Mucosa of gallbladder (tissue), 1 donor: Measurements from ENCODE around the gene CARD14. TPM values are rescaled to one million over a fixed set of nuclear protein-coding genes. Genes with fewer than 3 reads are reported as not detected.

Experiments used
- DNase-seq: peaks from one replicate; pipeline ENCODE4 v3.0.0-alpha.2; 2020; ENCODE audit warnings: low spot score
- total RNA-seq: library from RNA; stranded (reverse); gene quantifications from one replicate; pipeline ENCODE4 v1.2.1, GENCODE V29; 2021
- donor health status: DM: no; HTN: no; CAD: no.

The CARD14 gene
- total RNA-seq: 0.29 TPM

- DNase-seq: peak; percentile 33
Observed at GRCh38 chr17:80169784-80170500, at the start of gene CARD14. Gene CARD14 (plus strand): TSS chr17:80170030. CDS start chr17:80181439, 11,409 bp downstream.

DNA sequence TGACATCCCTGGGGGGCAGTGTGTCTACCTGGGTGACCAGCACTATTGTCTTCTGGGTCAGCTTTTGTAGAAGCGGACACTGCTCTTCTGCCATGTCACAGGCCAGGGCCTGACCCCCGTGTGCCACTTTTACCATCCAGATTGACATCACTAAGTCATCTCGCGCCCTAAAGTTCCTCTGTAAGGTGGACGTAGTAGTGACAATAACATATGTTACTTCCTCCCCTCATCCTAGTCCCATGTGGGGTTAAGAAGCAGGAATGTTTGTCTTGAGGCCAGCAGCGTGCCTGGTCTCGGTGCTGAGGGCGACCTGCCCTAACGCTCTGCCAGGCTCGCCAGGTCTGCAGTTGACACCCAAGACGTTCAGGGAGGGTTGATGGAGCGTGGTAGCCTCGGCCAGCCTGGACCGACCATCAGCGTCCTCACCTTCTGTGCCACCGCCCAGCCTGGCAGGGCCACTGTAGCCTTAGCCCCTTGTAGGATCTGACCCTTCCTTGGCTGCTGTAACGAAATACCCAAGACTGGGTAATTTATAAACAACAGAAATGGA, 47.7 kb upstream of the CARD14 start:
- no peak for DNase-seq

GRCh38 chr17:80122926-80123505, 46.8 kb upstream of the CARD14 start:
- DNase-seq: no peak

- DNase-seq: peak; percentile 25
Observed at GRCh38 chr17:80123791-80124190, 46.0 kb upstream of the CARD14 start.

GRCh38 chr17:80124351-80124981, 45.4 kb upstream of the CARD14 start:
- peak; percentile 37 for DNase-seq

- no peak for DNase-seq
Observed at GRCh38 chr17:80125656-80126448, 44.0 kb upstream of the CARD14 start.

GRCh38 chr17:80126449-80126715, 43.4 kb upstream of the CARD14 start:
- DNase-seq: no peak

DNA sequence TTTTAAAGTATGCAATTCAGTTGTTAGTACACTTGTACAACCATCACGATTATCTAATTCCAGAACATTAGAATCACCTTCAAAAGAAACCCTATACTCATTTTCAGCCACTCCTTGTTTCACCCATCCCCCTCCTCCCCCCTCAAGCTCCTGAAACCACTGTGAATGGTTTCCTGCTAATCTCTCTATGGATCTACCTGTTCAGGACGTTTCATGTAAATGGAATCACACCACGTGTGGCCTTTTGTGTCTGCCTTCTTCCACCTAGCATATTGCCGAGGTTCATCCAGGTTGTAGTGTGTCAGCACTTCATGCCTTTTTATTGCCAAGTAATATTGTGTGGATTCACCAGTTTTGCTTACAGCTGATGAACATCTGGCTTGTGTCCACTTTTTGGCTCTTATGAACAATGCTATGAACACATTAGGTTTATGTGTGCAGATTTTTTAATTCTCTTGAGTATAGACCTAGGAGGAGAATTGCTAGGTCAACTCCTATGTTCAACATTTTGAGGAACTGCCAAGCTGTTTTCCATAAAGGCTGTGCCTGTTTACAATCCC, 40.7 kb upstream of the CARD14 start:
- no peak for DNase-seq

DNA sequence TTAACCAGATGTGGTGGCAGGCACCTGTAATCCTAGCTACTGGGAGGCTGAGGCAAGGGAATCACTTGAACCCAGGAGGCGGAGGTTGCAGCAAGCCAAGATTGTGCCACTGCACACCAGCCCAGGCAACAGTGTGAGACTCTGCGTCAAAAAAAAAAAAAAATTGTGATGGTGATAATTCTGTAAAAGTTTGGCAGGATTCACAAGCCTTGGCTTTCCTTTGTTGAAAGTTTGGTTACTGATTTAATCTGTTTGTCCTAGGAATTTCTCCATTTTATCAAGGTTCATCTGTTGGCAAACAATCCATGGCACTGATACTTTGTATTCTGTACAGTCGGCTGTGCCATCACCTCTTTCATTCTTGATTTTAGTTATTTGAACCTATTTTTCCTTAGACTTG, 38.8 kb upstream of the CARD14 start:
- DNase-seq: no peak

DNA sequence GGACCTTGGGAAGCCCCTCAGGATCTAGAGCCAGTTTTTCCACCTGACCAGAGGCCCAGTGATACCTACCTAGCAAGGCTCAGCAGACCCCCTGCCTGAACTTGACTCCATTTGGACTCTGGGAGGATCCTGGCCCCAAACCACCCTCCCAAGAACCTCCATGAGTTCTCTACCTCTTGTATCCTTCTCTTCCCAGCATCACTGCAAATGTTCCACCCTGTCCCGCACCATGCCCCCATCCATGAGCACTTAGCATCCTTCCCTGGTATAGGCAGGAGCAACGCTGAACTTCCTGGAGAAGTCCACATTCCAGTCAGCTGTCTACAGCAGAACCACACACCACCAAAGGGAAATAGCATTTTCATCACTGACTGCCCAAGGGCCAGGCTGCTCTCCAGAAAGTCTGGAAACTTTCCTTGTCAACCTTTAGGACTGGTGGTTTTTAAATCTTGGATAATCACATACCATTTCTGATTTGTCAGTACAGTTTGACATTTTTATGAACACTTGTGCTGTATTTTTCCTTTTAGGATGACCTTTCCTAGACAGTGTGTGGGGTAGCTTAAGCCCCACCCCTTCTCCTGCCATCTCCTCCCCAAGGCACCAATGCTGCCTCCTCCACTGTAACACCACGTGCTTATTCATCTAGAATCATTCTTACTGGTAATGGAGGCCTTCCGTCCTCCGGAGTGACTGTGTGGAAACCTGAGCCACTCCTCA, 36.8 kb upstream of the CARD14 start:
- no peak for DNase-seq

GRCh38 chr17:80133626-80133970, 36.2 kb upstream of the CARD14 start:
- DNase-seq: no peak

- DNase-seq: no peak
Observed at GRCh38 chr17:80137131-80137530, 32.7 kb upstream of the CARD14 start.

DNA sequence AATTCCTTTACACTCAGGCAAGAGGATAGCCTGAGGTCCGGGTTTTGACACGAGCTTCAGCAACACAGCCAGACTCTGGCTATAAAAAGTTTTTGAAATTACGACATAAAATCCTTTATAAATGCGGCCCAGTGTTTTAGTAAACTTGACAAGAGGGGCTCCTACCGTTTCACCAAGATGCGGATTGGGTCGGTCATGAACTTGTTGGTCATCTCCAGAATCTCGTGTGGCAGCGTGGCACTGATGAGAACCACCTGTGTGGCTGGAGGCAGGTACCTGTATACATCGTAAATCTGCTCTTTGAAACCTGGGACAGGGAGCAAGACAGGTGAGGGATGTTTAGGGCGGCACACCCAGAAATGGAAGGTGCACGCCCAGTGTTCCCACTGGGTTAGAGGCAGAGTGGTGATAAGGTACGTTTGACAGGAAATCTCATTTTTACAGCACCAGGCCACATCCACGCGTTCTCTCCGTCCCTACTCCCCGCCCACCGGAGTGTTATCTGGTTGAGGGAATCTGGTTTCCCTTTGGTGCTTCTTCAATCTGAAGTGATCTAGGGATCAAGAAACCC, 30.9 kb upstream of the CARD14 start:
- no peak for DNase-seq

- DNase-seq: no peak
Observed at GRCh38 chr17:80141463-80142165, 28.2 kb upstream of the CARD14 start.

- DNase-seq: no peak
Observed at GRCh38 chr17:80142929-80143328, 26.9 kb upstream of the CARD14 start.

- no peak for DNase-seq
Observed at GRCh38 chr17:80145076-80146075, 24.5 kb upstream of the CARD14 start.

- DNase-seq: no peak
Observed at GRCh38 chr17:80146121-80147034, 23.5 kb upstream of the CARD14 start.
